ENCODE measurements around the gene B3GNT4.
A peak's percentile ranks its signal among the peaks of the same experiment; 100 is the strongest.
"Not testable (repeated sequence)": the region's sequence is repeated elsewhere in the genome, so short reads cannot be mapped to it uniquely, and the experiment has no call there.

The B3GNT4 gene

GRCh38 chr12:122189626-122190475 is 13.7 kb upstream of the B3GNT4 start:
- DNase-seq: no peak

- DNase-seq: peak; percentile 46
Measured at GRCh38 chr12:122190842-122191668, 12.5 kb upstream of the B3GNT4 start.

GRCh38 chr12:122192441-122192840 is 11.1 kb upstream of the B3GNT4 start:
- no peak for DNase-seq

- no peak for DNase-seq
Measured at GRCh38 chr12:122194804-122195203, 8.7 kb upstream of the B3GNT4 start.

- DNase-seq: no peak
Measured at GRCh38 chr12:122195405-122195804, 8.1 kb upstream of the B3GNT4 start.

- no peak for DNase-seq
Measured at GRCh38 chr12:122197612-122197966, 5.9 kb upstream of the B3GNT4 start.

- DNase-seq: no peak
Measured at GRCh38 chr12:122199484-122200355, 3.8 kb upstream of the B3GNT4 start.

- DNase-seq: no peak
Measured at GRCh38 chr12:122200541-122201175, 2.9 kb upstream of the B3GNT4 start.

GRCh38 chr12:122201381-122201780 is 2.1 kb upstream of the B3GNT4 start:
- no peak for DNase-seq

- DNase-seq: no peak
Measured at GRCh38 chr12:122202017-122202416, 1.5 kb upstream of the B3GNT4 start.

- not testable (repeated sequence) for DNase-seq
Measured at GRCh38 chr12:122202811-122203210, 698 bp upstream of the B3GNT4 start.

GRCh38 chr12:122204167-122205052 is 901 bp downstream of the B3GNT4 start:
- DNase-seq: no peak

- no peak for DNase-seq
Measured at GRCh38 chr12:122205053-122205925, 1.8 kb downstream of the B3GNT4 start.

- DNase-seq: no peak
Measured at GRCh38 chr12:122206111-122206881, 2.8 kb downstream of the B3GNT4 start.

- no peak for DNase-seq
Measured at GRCh38 chr12:122206976-122207375, 3.5 kb downstream of the B3GNT4 start.

GRCh38 chr12:122207391-122207790 is 3.9 kb downstream of the B3GNT4 start:
- DNase-seq: no peak

- DNase-seq: no peak
Measured at GRCh38 chr12:122208073-122208820, 4.7 kb downstream of the B3GNT4 start.

- DNase-seq: peak; percentile 85
Measured at GRCh38 chr12:122215771-122216170, 12.3 kb downstream of the B3GNT4 start.

- DNase-seq: no peak
Measured at GRCh38 chr12:122216445-122216844, 12.9 kb downstream of the B3GNT4 start.
